ENCODE results near the gene KCNN3. TPM values are rescaled to one million over a fixed set of nuclear protein-coding genes. Genes with fewer than 3 reads are reported as not detected.

Gene KCNN3
- polyA plus RNA-seq, 1 donor: 4.7 TPM

DNA sequence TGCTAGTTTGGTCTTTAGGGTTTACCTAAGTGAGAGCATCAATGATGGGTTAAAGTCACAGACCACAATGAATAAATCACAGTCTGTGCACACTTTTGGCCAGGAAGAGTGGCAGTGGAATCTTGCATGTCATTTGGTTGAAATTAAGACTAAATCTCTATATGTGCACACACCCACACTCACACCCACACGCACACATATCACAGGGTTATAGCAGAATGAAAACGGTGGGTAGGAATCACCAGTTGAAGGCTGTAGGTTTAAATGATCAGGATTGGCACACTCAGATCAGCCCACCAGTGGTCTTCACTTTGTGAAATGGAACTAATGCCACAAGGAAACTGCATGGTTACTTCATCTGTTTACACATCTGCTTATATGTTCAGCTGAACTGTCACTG is 164.5 kb downstream of the KCNN3 start:
- no peaks in the 10 kb centered on the region for H3K4me1 ChIP-seq (ENCODE audit: control insufficient read depth, insufficient read depth, low read length)
- no peak overlapping the region for H3K27ac ChIP-seq (ENCODE audit: low read length)
- H3K27me3 ChIP-seq (ENCODE audit: control insufficient read depth, insufficient read depth, low read length): peaks cover 16% of the 10 kb centered on the region
- H3K9me3 ChIP-seq (ENCODE audit: control insufficient read depth, low read depth, low read length): no peaks in the 10 kb centered on the region
- no CpG with 5 or more reads among the region's 2 CpGs for WGBS (ENCODE audit: insufficient coverage, low lambda C conversion rate)
- DNase-seq: no peak
- peaks cover 2% of the 10 kb centered on the region for H3K36me3 ChIP-seq (ENCODE audit: control insufficient read depth, insufficient read depth, low read length)
- H3K4me3 ChIP-seq (ENCODE audit: low read length): no peak overlapping the region

DNA sequence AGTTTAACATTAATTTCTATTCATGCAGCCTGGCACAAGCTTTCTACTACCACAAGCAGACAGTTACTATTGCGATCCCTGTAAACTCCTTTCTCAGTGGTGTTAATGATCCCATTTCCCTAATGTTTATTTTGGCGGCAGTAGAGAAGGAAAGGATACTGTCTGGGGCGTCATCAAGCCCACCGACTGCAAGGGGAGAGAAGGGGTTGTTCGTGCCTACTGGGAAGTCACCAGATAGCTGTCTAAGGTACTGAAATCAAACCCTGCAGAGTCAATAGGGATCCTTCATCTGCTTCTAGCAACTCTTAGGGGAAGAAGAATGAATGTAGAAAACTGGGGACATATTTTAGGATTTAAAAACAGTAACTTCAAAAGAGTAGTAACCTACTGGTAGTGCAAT is 166.9 kb downstream of the KCNN3 start:
- H3K27me3 ChIP-seq (ENCODE audit: control insufficient read depth, insufficient read depth, low read length): peaks cover 10% of the 10 kb centered on the region
- no peaks in the 10 kb centered on the region for H3K9me3 ChIP-seq (ENCODE audit: control insufficient read depth, low read depth, low read length)
- H3K27ac ChIP-seq (ENCODE audit: low read length): no peak overlapping the region
- WGBS (ENCODE audit: insufficient coverage, low lambda C conversion rate): no CpG with 5 or more reads among the region's 5 CpGs
- no peak overlapping the region for H3K4me3 ChIP-seq (ENCODE audit: low read length)
- no peak for DNase-seq
- H3K36me3 ChIP-seq (ENCODE audit: control insufficient read depth, insufficient read depth, low read length): peaks cover 2% of the 10 kb centered on the region
- H3K4me1 ChIP-seq (ENCODE audit: control insufficient read depth, insufficient read depth, low read length): no peaks in the 10 kb centered on the region

DNA sequence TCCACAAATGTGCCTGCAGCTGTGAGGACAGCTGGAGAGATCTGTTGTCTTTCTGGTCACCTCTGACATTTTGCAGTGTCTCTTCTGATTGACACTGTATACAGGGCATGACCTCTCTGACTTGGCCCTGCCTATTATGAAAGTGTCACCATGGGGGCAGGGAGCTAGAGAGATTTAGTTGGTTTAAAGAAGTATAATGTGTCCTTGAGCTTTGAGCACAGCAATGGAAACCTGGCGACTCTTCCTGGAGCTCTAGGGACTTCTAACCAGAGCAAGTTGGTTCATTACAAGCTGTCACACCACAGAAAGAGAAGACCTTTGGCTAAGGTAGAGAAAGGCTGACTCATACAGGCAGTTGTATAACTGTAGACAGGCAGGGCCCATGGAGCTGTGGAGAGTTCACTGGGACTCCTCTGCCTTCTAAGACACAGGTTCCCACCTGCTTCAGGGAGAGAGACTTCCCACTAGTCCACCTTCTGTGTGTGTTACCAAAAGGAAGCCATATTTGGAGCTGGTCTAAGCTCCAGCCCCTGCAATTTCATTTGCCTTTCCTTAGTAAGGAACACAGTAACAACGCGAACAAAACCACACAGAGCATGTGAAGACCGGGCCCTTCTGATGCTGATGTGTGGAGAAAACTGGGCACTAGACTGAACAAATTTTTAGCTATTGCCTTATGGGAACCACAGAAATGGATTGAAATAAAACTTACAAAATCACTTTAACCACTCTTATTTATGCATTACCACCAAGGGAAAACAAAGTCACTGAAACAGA is 171.6 kb downstream of the KCNN3 start:
- peak; percentile 37 to 68 for DNase-seq
- peaks cover 13% of the 10 kb centered on the region for H3K27me3 ChIP-seq (ENCODE audit: control insufficient read depth, insufficient read depth, low read length)
- no CpG with 5 or more reads among the region's 4 CpGs for WGBS (ENCODE audit: insufficient coverage, low lambda C conversion rate)
- H3K27ac ChIP-seq (ENCODE audit: low read length): no peak overlapping the region
- H3K36me3 ChIP-seq (ENCODE audit: control insufficient read depth, insufficient read depth, low read length): no peaks in the 10 kb centered on the region
- H3K9me3 ChIP-seq (ENCODE audit: control insufficient read depth, low read depth, low read length): no peaks in the 10 kb centered on the region
- no peaks in the 10 kb centered on the region for H3K4me1 ChIP-seq (ENCODE audit: control insufficient read depth, insufficient read depth, low read length)
- no peak overlapping the region for H3K4me3 ChIP-seq (ENCODE audit: low read length)

DNA sequence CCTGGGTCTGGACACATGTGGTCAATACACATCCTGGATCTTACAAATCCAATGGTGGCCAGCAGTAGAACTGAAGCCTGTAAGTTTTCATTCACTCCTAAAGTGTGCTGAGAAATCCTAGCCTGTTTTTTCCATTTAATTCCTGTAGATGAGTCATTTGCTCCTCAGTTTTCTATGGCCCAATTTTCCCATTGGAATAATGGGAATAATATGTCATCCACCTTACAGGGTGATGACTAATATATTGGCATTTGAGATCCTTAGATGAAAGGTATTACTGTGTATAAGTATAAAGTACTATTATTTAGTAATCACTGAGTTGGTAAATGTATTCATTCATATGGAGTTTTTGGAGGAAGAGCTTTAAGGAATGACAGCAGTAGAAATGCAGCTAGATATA is 172.4 kb downstream of the KCNN3 start:
- no peak overlapping the region for H3K4me3 ChIP-seq (ENCODE audit: low read length)
- no peaks in the 10 kb centered on the region for H3K4me1 ChIP-seq (ENCODE audit: control insufficient read depth, insufficient read depth, low read length)
- H3K27ac ChIP-seq (ENCODE audit: low read length): no peak overlapping the region
- H3K9me3 ChIP-seq (ENCODE audit: control insufficient read depth, low read depth, low read length): no peaks in the 10 kb centered on the region
- H3K36me3 ChIP-seq (ENCODE audit: control insufficient read depth, insufficient read depth, low read length): no peaks in the 10 kb centered on the region
- H3K27me3 ChIP-seq (ENCODE audit: control insufficient read depth, insufficient read depth, low read length): peaks cover 14% of the 10 kb centered on the region
- DNase-seq: no peak

DNA sequence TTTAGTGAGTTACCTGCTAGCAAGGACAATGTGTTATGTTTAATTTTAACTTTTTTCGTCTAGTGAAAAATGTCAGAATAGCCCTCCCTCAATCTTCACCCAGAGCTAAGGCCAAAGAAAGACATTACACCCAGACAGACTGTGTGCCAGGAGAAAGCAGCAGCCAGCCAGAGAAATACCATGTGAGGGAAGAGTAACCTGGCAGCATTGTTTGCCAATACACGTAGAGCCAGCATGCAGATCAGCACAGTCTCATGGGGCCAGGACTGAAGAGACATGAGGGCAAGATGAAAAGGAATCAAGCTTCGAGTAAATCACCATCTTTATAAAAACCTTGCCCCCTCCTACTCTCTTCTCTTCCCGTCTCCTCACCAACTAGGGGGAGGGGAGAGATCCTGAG is 173.6 kb downstream of the KCNN3 start:
- H3K9me3 ChIP-seq (ENCODE audit: control insufficient read depth, low read depth, low read length): no peaks in the 10 kb centered on the region
- no peak for DNase-seq
- peaks cover 14% of the 10 kb centered on the region for H3K27me3 ChIP-seq (ENCODE audit: control insufficient read depth, insufficient read depth, low read length)
- H3K36me3 ChIP-seq (ENCODE audit: control insufficient read depth, insufficient read depth, low read length): no peaks in the 10 kb centered on the region
- 100% methylated on average over 1 of the region's 4 CpGs for WGBS (ENCODE audit: insufficient coverage, low lambda C conversion rate)
- no peak overlapping the region for H3K4me3 ChIP-seq (ENCODE audit: low read length)
- H3K27ac ChIP-seq (ENCODE audit: low read length): no peak overlapping the region
- no peaks in the 10 kb centered on the region for H3K4me1 ChIP-seq (ENCODE audit: control insufficient read depth, insufficient read depth, low read length)

DNA sequence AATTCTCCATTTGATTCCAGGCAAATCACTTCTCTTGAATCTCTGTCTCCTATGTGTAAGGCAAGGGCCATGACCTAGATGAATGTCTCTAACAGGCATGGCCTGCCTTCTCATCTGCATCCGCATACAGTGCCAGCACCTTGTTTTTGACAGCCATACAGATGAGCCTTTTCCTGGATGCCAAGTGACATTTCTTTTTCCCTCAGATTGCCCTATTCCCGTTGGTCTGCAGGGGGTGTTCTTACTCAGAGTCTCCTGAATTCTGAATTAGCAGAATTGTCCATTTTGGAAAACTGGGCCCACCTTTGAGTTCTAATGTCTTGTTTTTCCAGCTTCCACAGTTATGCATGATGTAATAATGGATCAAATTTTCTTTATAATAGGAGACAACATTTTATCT is 174.1 kb downstream of the KCNN3 start:
- no peaks in the 10 kb centered on the region for H3K4me1 ChIP-seq (ENCODE audit: control insufficient read depth, insufficient read depth, low read length)
- H3K9me3 ChIP-seq (ENCODE audit: control insufficient read depth, low read depth, low read length): no peaks in the 10 kb centered on the region
- no peak for DNase-seq
- no peak overlapping the region for H3K27ac ChIP-seq (ENCODE audit: low read length)
- no peak overlapping the region for H3K4me3 ChIP-seq (ENCODE audit: low read length)
- 67% methylated on average over 1 of the region's 2 CpGs for WGBS (ENCODE audit: insufficient coverage, low lambda C conversion rate)
- no peaks in the 10 kb centered on the region for H3K36me3 ChIP-seq (ENCODE audit: control insufficient read depth, insufficient read depth, low read length)
- H3K27me3 ChIP-seq (ENCODE audit: control insufficient read depth, insufficient read depth, low read length): peaks cover 12% of the 10 kb centered on the region

DNA sequence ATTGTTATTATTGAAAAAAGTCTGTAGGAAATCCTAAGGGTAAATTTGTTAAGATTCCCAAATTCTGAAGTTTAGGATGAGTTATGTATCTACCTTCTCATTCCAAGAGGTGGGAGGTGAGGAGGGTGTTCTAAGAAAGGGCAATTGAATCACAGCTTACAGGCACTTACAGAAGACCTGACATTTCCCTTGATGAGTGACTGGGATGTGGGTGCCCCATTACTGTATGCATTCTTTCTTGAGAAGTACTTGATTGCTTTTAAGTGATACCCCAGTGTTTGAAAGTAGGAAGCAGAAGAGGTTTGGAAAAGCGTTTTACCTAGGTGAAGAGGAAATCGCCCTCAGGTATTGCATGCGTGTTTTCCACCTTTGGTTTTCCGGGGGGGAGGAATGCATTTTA is 175.1 kb downstream of the KCNN3 start:
- Histone ChIP-seq H3K27me3 (ENCODE audit: control insufficient read depth, insufficient read depth, low read length) (peaks cover 12% of the 10 kb centered on the region), H3K4me1 (ENCODE audit: control insufficient read depth, insufficient read depth, low read length) (no peaks in the 10 kb centered on the region), H3K9me3 (ENCODE audit: control insufficient read depth, low read depth, low read length) (no peaks in the 10 kb centered on the region), H3K4me3 (ENCODE audit: low read length) (no peak overlapping the region), H3K36me3 (ENCODE audit: control insufficient read depth, insufficient read depth, low read length) (no peaks in the 10 kb centered on the region), H3K27ac (ENCODE audit: low read length) (no peak overlapping the region)
- no CpG with 5 or more reads among the region's 4 CpGs for WGBS (ENCODE audit: insufficient coverage, low lambda C conversion rate)
- DNase-seq: no peak

DNA sequence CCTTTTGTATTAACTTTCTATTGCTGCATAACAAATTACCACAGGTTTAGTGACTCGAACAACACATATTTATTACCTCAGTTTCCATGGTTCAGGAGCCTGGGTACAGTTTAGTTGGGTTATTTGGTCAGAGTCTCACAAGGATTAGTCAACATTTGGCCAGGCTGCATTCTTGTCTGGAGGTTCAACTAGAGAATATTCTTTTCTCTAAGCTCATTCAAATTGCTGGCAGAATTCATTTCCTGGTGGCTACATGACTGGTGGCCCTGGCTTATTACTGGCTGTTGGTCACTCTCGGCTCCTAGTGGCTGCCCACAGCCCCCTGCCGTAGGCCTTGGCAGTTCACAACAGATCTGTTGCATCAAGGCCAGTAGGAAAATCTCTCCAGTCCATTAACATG is 181.0 kb downstream of the KCNN3 start:
- Histone ChIP-seq H3K4me3 (ENCODE audit: low read length) (no peak overlapping the region), H3K27me3 (ENCODE audit: control insufficient read depth, insufficient read depth, low read length) (peaks cover 4% of the 10 kb centered on the region), H3K36me3 (ENCODE audit: control insufficient read depth, insufficient read depth, low read length) (no peaks in the 10 kb centered on the region), H3K27ac (ENCODE audit: low read length) (no peak overlapping the region), H3K4me1 (ENCODE audit: control insufficient read depth, insufficient read depth, low read length) (no peaks in the 10 kb centered on the region), H3K9me3 (ENCODE audit: control insufficient read depth, low read depth, low read length) (no peaks in the 10 kb centered on the region)
- WGBS (ENCODE audit: insufficient coverage, low lambda C conversion rate): 60% methylated on average over 1 of the region's 3 CpGs
- DNase-seq: no peak

DNA sequence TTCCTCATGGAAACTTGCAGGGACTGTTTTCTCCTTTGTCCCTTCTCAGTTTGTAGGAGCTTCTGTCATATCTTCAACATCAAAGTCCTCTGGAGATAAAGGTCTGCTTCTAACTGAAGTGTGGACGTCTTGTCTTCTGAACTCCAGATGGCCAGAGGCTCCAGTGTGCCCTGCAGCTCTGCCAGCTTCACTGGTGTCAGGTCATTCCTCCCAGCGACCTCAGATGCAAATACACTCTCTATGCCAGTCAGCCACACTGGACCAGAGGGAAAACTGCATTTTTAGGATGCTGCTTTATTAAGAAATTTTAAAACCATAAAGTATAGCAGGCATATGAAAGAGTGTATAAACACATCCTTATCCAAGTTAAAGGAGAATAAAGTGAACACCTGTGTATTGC is 183.6 kb downstream of the KCNN3 start:
- Histone ChIP-seq H3K27ac (ENCODE audit: low read length) (no peak overlapping the region), H3K4me1 (ENCODE audit: control insufficient read depth, insufficient read depth, low read length) (no peaks in the 10 kb centered on the region), H3K36me3 (ENCODE audit: control insufficient read depth, insufficient read depth, low read length) (no peaks in the 10 kb centered on the region), H3K27me3 (ENCODE audit: control insufficient read depth, insufficient read depth, low read length) (peaks cover 6% of the 10 kb centered on the region), H3K9me3 (ENCODE audit: control insufficient read depth, low read depth, low read length) (no peaks in the 10 kb centered on the region), H3K4me3 (ENCODE audit: low read length) (no peak overlapping the region)
- DNase-seq: no peak
- no CpG with 5 or more reads among the region's 2 CpGs for WGBS (ENCODE audit: insufficient coverage, low lambda C conversion rate)

DNA sequence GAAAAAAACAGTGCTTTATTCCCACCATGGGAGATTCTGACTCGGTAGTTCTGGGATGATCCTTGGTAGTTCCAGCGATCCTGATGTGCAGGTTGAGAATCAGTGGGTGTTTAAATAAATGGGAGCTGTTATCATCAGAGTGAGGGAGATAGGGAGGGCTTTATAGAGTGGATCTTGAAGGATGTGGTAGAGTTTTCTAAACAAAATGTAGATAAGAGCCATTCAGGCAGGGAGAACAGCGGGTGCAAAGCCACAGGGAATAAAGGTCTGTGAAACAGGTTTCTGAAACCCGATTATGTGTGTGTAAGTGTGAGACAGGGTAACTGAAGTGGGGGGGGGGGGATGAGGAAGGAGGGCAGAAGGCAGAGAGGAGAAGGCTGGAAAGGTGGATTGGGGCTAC is 186.3 kb downstream of the KCNN3 start:
- H3K9me3 ChIP-seq (ENCODE audit: control insufficient read depth, low read depth, low read length): no peaks in the 10 kb centered on the region
- WGBS (ENCODE audit: insufficient coverage, low lambda C conversion rate): 40% methylated on average over 1 of the region's 4 CpGs
- H3K27ac ChIP-seq (ENCODE audit: low read length): no peak overlapping the region
- no peaks in the 10 kb centered on the region for H3K36me3 ChIP-seq (ENCODE audit: control insufficient read depth, insufficient read depth, low read length)
- no peak overlapping the region for H3K4me3 ChIP-seq (ENCODE audit: low read length)
- peaks cover 8% of the 10 kb centered on the region for H3K27me3 ChIP-seq (ENCODE audit: control insufficient read depth, insufficient read depth, low read length)
- H3K4me1 ChIP-seq (ENCODE audit: control insufficient read depth, insufficient read depth, low read length): no peaks in the 10 kb centered on the region
- DNase-seq: no peak

DNA sequence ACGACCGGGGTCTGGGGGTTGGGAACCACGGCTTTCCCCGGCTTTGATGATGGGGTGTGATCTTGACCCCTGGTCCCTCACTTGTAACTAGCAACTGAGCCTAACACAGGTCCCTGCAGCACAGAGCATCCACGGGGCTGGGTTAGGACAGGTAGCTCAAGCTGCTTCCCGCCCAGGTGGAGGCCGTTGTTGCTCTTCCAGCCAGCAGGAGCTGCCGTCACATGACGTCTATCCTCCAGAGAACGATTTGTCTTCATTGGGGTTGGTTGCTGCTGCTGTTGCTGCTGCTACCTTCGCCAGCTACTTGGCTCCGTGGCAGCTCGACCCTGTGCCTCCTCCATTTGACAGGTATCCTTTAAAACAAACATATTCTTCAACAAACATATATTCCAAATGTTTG is 187.8 kb downstream of the KCNN3 start:
- Histone ChIP-seq H3K27ac (ENCODE audit: low read length) (no peak overlapping the region), H3K36me3 (ENCODE audit: control insufficient read depth, insufficient read depth, low read length) (no peaks in the 10 kb centered on the region), H3K4me3 (ENCODE audit: low read length) (no peak overlapping the region), H3K4me1 (ENCODE audit: control insufficient read depth, insufficient read depth, low read length) (no peaks in the 10 kb centered on the region), H3K27me3 (ENCODE audit: control insufficient read depth, insufficient read depth, low read length) (peaks cover 8% of the 10 kb centered on the region), H3K9me3 (ENCODE audit: control insufficient read depth, low read depth, low read length) (peaks cover 5% of the 10 kb centered on the region)
- DNase-seq: no peak
- 60% methylated on average over 6 of the region's 13 CpGs for WGBS (ENCODE audit: insufficient coverage, low lambda C conversion rate)
